SIG-M5 treated with dmso at 0.1 percent for 504 hours (cell line): ENCODE measurements around the gene EVA1C.
"Not testable (repeated sequence)": the region's sequence is repeated elsewhere in the genome, so short reads cannot be mapped to it uniquely, and the experiment has no call there.

Experiments
- DNase-seq: peaks from one replicate; lab custom pipeline; 2025; ENCODE audit not compliant: unreplicated experiment; lab: John Stamatoyannopoulos, UW

EVA1C gene

DNA sequence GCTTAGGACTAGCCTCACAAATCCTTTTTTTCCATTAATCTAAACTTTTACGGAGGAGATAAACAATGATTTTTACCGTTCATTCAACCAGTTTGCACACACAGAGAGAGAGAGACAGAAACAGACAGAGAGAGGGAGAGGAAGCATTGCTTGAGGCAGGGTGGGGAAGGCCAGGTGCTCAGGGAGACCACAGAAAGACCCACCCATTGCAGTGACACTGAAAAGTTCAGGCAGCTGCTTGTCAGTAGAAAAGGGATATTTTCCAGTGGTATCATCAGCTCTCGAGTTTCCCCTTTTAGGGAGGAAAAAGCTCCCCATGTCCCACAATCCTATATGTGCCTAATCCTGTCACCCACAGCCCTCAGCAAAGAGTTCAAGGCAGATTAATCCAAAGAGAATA lies 145.6 kb downstream of the EVA1C start:
- DNase-seq = no peak

DNA sequence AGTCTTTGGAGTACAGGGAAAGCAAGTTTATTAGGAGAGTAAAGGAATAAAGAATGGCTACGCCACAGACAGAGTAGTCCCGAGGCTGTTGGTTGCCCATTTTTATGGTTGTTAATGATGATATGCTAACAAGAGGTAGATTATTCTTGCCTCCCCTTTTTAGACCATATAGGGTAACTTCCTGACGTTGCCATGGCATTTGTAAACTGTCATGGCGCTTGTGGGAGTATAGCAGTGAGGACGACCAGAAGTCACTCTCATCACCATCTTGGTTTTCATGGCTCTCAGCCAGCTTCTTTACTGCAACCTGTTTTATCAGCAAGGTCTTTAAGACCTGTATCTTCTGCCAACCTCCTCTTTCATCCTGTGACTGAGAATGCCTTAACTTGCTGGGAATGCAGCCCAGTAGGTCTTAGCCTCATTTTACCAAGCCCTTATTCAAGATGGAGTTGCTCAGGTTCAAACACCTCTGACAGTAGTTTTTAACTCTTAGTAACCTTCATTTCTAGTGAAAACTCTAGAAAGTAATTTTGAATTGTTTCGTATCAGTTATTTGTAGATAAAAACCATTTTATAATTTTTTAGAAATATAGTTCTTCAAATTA lies 146.6 kb downstream of the EVA1C start:
- DNase-seq = no peak

DNA sequence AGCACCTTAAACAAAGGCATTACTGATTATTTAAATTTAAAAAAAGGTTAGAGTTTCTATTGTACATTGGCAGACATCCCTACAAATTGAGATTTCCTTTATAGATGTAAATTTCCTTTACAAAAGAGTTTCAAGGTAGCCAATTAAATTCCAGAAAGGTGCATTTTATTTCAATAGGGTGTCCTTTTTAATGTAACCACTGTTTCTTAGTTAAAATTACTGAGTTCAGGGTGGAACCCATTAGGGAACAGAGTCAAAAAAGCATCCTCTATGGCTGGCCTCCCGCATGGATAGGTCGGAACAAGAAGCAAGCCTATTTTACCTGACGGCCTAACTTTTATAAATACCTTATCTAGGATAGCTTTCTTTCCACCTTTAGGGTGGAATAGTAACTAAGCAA lies 148.4 kb downstream of the EVA1C start:
- no peak for DNase-seq

DNA sequence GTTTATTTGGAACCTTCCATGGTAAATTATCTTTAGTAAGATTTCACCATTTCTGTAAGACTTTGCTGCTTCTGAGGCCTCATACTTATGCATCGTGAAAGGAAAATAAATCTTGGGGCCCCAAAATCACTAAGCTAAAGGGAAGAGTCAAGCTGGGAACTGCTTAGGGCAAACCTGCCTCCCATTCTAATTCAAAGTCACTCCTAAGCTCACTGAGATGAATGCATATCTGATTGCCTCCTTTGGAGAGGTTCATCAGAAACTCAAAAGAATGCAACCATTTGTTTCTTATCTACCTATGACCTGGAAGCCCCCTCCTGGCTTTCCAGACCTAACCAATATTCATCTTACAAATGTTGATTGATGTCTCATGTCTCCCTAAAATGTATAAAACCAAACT lies 149.0 kb downstream of the EVA1C start:
- DNase-seq = not testable (repeated sequence)

DNA sequence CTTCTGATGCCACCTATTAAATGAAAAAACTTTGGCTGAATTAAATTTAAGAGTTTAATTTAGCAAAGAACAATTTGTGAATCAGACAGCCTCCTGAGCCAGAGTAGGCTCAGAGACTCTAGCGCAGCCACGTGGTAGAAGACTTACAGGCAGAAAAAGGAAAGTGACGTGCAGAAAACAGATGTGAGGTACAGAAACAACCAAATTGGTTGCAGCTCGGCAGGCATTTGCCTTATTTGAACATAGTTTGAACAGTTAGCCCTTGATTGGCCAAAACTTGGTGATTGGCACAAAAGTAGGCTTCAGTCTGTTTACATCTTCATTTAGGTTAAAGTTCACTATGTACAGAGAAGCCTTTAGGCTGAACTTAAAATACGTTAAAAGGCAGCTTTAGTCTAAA lies 149.9 kb downstream of the EVA1C start:
- no peak for DNase-seq

DNA sequence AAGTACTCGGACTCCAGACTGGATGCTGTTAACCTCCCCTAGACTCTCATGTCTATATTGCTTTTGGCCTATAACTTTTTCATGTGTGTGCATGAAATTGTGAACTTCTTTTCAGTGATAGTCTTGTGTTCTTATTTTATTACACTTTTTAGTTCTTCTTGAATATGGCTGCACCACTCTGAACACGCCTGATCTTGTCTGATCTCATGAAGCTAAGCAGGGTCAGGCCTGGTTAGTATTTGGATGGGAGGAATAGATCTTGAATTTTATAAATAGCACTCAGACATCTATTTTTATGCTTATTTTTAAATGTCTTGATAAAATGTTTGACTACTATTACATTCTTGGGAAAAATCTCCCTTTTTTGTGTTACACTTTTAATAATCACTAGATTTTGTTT lies 150.4 kb downstream of the EVA1C start:
- no peak for DNase-seq
